HG02973 (cell line): Measurements from ENCODE around the gene APCDD1.
"Not testable (repeated sequence)": the region's sequence is repeated elsewhere in the genome, so short reads cannot be mapped to it uniquely, and the experiment has no call there.

Experiments used
- ATAC-seq: cut with Tn5 transposase; IDR thresholded peaks from one replicate; pipeline ENCODE4 v1.9.1; 2021; ENCODE audit warnings: moderate library complexity; ENCODE audit not compliant: unreplicated experiment

Gene APCDD1

DNA sequence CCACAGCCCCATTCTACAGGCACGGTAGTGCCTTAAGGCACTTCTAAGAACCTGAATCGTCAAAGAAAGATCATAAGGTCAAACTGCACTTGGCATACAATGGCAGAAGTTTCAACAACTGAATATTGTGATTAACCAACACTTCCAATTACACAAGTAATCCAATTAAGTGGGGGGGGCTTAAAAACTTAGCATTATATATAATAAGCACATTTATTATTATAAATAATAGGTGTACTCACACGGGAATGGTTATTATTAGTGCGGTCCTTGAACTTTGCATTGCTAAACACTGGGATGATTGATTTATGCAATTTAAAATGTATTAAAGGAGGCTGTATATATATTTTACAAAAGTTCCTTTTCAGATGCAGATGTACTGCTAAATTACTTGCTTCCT is 7.6 kb downstream of the APCDD1 start:
- no peak for ATAC-seq

GRCh38 chr18:10462597-10462996 is 8.2 kb downstream of the APCDD1 start:
- no peak for ATAC-seq

- ATAC-seq, result no peak
Observed at GRCh38 chr18:10463096-10463495, 8.7 kb downstream of the APCDD1 start.

DNA sequence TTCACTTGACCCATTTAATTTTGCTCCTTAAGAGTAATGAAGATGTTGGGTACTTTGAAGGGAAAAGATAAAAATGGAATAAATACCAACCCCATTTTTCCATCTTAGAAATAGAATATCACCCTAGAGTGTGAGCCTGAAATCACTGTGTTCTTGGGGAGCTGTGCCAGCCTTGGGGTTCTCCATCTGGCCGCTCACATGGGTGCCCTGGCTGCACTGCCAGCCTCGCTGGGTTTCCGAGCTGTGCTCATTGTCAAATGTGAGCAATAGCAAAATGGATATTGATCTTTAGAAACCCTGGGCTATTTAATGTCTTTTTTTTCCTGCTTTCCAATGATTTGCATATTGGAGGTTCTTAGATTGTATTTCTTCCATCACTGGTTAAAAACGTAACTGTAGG is 9.3 kb downstream of the APCDD1 start:
- ATAC-seq, result no peak

GRCh38 chr18:10464161-10464648 is 9.8 kb downstream of the APCDD1 start:
- not testable (repeated sequence) for ATAC-seq

GRCh38 chr18:10465174-10465939 is 10.9 kb downstream of the APCDD1 start:
- no peak for ATAC-seq

DNA sequence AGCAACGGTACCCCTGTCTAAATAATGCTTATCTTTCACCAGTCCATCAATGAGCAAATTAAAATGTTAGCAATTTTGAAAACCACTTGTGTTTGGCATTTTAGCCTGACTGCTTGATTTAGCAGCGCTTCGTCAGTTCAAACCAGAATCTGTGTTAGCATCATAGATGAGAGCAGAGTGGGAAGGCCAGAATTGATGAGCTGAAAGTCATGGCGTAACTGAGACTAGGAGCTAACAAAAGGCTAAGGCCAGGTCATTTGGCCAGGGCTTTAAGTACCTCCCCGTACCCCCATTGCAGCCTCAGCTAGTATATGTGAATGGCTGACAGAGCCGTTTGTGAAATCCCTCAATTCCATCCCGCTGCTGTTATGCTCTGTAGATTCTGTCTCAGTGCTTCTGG is 16.0 kb downstream of the APCDD1 start:
- no peak for ATAC-seq

GRCh38 chr18:10471574-10471973 is 17.1 kb downstream of the APCDD1 start:
- no peak for ATAC-seq

DNA sequence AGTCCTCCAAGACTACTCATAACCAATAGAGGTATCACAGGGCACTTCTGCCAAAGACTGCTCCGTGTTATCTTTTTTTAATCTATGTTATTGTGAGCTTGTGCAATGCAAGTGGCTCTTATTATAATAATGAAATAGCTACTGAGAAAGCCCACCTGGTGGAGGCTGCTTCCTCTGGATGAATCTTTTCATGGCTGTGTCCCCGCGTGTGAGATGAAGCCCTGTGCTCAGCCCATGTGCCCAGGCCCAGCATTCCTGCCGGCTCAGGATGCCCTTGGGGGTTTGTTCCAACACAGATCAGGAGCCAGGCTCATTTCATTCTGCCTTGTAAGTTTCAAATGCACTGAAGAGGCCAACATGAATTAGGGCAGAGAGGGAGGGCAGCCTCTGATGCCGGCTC is 18.7 kb downstream of the APCDD1 start:
- ATAC-seq, result no peak

- ATAC-seq, result no peak
Observed at GRCh38 chr18:10474309-10474708, 19.9 kb downstream of the APCDD1 start.

DNA sequence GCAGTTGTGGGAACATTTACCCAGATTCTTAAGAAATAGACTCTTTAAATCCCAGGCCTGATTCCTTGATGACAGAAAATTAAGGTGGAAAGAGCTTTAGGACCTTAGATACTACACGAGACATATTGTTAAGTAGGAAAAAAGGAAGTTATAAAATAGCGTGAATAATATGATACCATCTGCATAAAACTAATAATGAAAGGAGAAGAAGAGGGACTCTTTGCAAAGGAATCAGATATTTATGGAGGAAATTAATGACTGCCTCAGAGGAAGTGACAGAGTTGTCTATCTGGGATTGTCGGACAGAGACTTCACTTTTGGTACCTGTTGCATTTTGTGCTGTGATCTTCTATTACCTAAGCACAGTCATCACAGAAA is 20.8 kb downstream of the APCDD1 start:
- ATAC-seq, result no peak

- ATAC-seq, result no peak
Observed at GRCh38 chr18:10475654-10476291, 21.3 kb downstream of the APCDD1 start.

DNA sequence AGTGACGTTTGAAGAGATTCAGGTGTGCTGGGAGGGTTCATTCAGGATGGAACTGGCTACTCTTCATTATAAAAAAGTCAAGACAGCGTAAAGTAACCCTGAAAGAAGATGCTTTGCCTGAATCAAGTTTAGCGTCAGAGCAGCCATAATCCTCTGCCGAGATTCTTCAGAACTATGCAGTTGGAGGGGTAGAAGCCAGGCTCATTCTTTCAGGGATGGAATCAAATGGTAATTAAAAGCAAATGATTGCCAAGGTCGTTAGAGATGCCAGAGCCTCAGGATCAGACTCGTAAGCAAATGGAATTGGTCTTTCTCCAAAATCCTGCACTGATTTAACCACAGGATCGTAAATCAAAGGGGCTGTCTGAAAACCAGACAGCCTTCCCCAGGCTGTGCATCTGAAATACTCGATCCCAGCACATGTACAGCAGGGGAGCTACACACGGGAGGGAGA is 21.9 kb downstream of the APCDD1 start:
- no peak for ATAC-seq

DNA sequence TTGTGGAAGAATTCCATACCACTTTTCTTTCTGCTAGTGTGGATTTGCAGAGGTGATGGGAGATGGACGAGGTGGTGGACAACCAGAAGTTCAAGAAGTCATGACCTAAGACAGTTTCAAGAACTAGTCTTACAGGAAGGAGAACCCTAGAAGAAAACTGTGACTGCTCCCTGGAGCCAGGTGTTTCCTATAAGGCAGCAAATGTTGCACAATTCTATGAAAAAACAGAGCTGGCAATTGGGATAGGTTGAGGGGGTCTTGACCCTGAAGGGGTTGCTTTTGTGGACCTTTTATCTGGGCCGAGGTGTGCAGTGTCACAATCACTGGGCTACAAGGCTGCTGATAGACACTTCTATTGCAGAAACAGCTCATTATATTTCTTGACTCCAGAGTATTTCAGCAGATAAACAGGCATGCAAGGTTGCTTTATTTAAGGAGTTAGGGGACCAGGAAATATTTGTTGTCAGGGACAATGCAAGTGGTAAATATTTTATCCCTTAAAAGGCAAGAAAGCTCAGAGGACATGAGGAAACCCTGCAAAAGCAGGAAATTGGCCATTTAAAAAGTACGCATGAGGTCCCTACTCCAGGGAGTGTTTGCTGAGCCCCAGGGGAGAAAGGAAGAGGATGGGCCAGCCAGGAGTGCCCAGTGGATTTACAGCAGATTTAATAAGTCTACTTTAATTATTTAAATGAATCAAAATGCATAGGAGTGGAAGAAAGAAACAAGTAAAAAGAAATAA is 22.9 kb downstream of the APCDD1 start:
- no peak for ATAC-seq

DNA sequence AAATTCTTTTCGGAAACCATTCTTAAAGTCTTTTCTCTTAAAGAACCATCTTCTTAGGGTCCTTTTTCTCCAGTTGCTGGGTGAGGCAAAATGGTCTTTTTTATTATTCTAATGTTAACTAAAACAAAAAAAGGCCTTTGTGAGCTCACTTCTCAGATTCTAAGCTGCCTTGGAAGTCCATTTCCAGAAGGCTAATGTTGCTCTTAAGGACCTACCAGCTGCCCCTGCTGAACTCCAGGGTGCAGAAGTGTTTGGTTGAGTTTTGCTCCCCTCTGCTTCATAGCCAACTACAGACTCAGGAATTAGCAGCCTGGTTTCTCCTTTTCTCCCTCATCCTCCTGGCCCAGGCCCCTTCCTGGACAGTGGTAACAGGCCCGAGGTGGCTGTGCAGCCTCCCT is 23.4 kb downstream of the APCDD1 start:
- ATAC-seq, result no peak

DNA sequence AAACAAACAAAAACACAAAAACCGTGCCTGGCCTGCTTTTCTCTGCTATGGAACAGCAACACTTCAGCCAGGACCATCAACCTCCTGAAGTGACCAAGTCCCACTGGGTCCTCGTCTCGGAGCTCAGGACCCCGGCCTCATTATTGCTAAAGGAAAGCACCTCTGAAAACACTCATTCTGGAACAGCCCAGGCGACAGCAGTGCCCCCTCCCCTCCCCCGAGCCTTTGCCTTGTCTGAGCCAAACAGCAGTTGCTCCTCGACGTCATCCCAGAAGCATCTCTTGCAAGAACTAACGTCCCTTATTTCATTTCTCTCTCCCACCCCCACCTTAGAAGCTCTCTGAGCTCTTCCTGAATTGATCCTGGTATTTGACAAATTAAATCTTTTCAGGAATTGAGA is 27.4 kb downstream of the APCDD1 start:
- ATAC-seq, result no peak

DNA sequence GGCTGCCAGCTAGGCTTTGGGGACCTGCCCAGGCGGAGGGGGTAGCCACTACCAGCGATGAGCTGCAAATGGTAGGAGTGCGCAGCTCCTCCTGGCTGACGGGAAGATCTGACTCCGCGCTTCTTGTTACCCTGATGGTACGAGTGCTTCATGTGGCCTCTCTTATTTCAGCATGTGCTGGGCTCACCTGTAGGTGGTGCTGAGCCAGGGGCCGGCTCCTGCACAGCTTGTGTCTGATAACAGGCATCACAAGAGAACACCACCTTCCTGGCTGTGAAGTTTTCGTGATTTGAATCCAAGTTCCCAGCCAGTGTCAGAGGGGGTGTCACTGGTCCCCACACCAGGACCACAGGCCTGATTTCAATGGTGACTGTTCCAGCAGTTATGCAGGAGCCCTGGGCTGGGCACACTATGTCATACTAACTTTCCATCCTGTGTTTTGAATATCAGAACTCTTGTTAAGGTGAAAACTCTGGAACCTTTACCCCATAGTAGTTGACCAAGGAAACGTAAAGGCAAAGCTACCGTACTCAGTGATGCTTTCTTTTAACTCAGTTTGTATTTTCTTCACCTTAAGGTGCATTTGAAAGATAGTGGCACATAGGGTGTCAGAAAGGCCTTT is 28.0 kb downstream of the APCDD1 start:
- peak; percentile 24 for ATAC-seq

DNA sequence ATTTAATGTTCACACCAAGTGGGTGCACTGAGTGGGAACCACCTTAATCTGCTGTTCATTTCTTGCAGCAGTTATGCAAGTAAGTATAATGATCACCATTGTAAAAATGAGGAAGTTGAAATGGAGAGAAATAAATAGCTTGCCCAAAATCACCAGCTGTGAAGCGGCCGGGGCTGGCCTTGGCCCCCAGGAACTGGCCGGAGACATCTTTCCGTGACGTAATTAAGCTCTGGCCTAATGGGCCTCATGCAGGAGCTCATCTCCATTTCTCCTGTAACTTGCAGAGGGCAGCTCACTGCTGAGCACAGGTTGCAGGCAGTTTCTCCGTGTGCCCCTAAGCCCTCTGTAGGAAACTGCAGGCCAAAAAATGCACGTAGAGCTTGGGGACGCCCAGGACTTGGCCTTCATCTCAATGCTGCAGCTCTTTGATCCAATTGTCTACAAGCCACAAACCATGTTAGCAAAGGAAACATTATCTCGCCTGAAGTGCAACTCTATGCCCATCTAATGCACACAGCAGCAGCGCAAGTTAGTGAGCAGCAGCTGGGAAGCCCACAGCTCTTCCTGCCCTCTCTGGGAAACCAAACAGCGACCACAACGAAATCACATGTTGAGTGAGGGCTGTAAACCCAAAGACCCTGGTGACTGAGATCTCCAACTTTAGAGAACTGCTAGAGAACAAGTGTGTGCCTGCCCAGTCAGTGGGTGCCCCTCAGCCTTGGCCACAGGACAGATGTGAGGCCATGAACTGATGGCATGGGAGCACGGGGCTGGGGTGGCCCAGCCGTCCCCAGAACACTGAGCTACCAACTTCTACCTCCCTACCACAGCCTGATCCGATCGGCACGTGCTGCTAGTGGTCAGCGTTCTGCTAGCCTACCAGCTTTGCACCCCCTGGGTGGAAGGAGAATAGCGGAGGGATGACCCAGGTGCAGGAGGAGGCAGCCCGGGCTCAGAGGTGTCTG is 28.8 kb downstream of the APCDD1 start:
- peak; percentile 55 for ATAC-seq

DNA sequence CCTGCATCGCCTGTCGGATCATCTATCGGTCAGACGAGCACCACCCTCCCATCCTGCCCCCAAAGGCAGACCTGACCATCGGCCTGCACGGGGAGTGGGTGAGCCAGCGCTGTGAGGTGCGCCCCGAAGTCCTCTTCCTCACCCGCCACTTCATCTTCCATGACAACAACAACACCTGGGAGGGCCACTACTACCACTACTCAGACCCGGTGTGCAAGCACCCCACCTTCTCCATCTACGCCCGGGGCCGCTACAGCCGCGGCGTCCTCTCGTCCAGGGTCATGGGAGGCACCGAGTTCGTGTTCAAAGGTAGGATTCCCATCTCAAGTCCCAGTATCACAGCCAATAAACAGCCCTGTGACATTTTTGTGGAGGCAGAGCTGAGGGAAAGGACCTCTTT is 31.0 kb downstream of the APCDD1 start:
- no peak for ATAC-seq

DNA sequence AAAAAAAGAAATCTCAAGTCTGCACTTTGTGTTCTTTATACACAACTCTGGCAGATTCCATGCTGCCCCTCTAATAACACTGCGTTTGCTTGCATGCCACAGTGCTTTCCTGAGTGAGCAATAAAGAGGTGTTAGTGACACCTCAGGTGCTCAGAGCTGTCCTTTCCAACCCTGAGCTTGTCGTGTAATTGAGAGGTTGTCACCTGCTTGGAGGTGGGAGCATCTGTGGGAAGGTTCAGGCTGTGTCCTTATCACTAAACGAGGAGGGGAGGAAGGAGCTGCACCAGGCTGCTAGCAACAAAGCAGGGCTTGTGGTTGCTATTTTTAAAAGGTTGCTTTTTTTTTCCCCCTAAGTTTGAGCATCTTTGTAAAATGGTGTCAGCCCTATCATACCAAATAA is 31.9 kb downstream of the APCDD1 start:
- ATAC-seq, result no peak
